Inflammatory macrophage (primary cell): ENCODE results near the gene VIP.

Experiments used
- DNase-seq, 2 donors: peaks; one replicate each; pipeline ENCODE4 v3.0.0-alpha.2; 2020 to 2022

Gene VIP

GRCh38 chr6:152783217-152783878 is 32.8 kb downstream of the VIP start:
- no peak for DNase-seq

GRCh38 chr6:152794696-152795095 is 44.1 kb downstream of the VIP start:
- no peak for DNase-seq

GRCh38 chr6:152804150-152804549 is 53.6 kb downstream of the VIP start:
- DNase-seq: no peak
